Adrenal gland (tissue), 5 donors: ENCODE results near the gene CHKA.

Experiments used
- POLR2A ChIP-seq, 2 donors: fragments of 450-650 bp; IDR thresholded peaks; one replicate each; pipeline ENCODE4 v1.6.1; 2017; ENCODE audit warnings: antibody characterized with exemption in 2 of 2, mild to moderate bottlenecking in 2 of 2, moderate library complexity in 1 of 2
- TF ChIP-seq, protein P1 (sequence below), 6 experiments: fragments of 450-650 bp in 4 of 6; fragments of 200-600 bp in 2 of 6; sonication (generic) in 1 of 6; IDR thresholded peaks; 1 replicate in 5 of 6; 2 replicates in 1 of 6; pipeline versions ENCODE4 v1.5.1 to v1.8.0; 2016 to 2021; ENCODE audit warnings: antibody characterized with exemption in 6 of 6, mild to moderate bottlenecking in 2 of 6, moderate library complexity in 1 of 6
- donor health status: DM: no; HTN: no; CAD: no.

DNA sequence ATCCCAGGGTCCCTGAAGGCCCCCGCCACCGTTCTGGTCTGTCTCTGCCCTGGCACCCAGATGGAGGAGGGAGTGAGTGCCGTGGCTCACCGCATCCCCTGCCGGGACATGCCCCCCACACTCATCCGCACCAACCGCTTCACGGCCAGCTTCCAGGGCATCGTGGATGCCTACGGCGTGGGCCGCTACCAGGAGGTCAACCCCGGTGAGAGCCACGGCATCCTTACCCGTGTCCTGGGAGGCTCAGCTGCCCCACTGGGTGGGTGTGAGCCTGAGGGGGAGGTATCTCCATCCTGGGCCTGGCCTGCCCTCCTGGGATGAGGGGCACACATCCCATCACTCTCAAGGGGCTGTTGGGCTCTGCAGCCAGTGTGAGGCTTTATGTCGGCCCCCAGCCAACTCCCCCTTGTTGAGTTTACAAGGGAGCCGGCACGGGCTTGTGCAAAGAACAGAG, 76.3 kb downstream of the CHKA start:
- TF ChIP-seq, protein P1, sequence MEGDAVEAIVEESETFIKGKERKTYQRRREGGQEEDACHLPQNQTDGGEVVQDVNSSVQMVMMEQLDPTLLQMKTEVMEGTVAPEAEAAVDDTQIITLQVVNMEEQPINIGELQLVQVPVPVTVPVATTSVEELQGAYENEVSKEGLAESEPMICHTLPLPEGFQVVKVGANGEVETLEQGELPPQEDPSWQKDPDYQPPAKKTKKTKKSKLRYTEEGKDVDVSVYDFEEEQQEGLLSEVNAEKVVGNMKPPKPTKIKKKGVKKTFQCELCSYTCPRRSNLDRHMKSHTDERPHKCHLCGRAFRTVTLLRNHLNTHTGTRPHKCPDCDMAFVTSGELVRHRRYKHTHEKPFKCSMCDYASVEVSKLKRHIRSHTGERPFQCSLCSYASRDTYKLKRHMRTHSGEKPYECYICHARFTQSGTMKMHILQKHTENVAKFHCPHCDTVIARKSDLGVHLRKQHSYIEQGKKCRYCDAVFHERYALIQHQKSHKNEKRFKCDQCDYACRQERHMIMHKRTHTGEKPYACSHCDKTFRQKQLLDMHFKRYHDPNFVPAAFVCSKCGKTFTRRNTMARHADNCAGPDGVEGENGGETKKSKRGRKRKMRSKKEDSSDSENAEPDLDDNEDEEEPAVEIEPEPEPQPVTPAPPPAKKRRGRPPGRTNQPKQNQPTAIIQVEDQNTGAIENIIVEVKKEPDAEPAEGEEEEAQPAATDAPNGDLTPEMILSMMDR (IDR thresholded peaks at IDR 0.05) = no peak
- TF ChIP-seq POLR2A (IDR thresholded peaks at IDR 0.05) = no peak
